OCI-LY7 (cell line): ENCODE data around the gene SPATA25.

Source experiments
- EZH2phosphoT487 ChIP-seq: fragments of 200-600 bp; sonication (generic); IDR thresholded peaks from 2 replicates; pipeline ENCODE4 v1.6.1; 2018; ENCODE audit warnings: low read depth, borderline replicate concordance, mild to moderate bottlenecking, mixed run types, antibody characterized with exemption, low read length, moderate library complexity, mixed read lengths
- TF ChIP-seq, protein P1 (sequence below): fragments of 200-600 bp; sonication (generic); conservative IDR thresholded peaks from 2 replicates; pipeline ENCODE4 v1.5.1; 2014; ENCODE audit warnings: mild to moderate bottlenecking, antibody characterized with exemption, low read length, moderate library complexity, mixed read lengths

- TF ChIP-seq, protein P1, sequence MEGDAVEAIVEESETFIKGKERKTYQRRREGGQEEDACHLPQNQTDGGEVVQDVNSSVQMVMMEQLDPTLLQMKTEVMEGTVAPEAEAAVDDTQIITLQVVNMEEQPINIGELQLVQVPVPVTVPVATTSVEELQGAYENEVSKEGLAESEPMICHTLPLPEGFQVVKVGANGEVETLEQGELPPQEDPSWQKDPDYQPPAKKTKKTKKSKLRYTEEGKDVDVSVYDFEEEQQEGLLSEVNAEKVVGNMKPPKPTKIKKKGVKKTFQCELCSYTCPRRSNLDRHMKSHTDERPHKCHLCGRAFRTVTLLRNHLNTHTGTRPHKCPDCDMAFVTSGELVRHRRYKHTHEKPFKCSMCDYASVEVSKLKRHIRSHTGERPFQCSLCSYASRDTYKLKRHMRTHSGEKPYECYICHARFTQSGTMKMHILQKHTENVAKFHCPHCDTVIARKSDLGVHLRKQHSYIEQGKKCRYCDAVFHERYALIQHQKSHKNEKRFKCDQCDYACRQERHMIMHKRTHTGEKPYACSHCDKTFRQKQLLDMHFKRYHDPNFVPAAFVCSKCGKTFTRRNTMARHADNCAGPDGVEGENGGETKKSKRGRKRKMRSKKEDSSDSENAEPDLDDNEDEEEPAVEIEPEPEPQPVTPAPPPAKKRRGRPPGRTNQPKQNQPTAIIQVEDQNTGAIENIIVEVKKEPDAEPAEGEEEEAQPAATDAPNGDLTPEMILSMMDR: no peak
- TF ChIP-seq EZH2phosphoT487: no peak
These were observed 32.3 kb upstream of the SPATA25 start for GRCh38 chr20:45919542-45920399.
